Esophagus squamous epithelium (tissue), 4 donors: ENCODE results near the gene CT47A7.

Source experiments
- POLR2A ChIP-seq, 4 donors: fragments of 450-650 bp; IDR thresholded peaks; one replicate each; pipeline ENCODE4 v1.6.1; 2017; ENCODE audit warnings: antibody characterized with exemption in 4 of 4, mild to moderate bottlenecking in 4 of 4, moderate library complexity in 3 of 4
- TF ChIP-seq, protein P1 (sequence below), 6 experiments: fragments of 450-650 bp in 4 of 6; fragments of 200-600 bp in 2 of 6; sonication (generic) in 2 of 6; IDR thresholded peaks; one replicate each; pipeline ENCODE4 v1.5.1; 2016 to 2019; ENCODE audit warnings: antibody characterized with exemption in 6 of 6, mild to moderate bottlenecking in 4 of 6, moderate library complexity in 4 of 6

DNA sequence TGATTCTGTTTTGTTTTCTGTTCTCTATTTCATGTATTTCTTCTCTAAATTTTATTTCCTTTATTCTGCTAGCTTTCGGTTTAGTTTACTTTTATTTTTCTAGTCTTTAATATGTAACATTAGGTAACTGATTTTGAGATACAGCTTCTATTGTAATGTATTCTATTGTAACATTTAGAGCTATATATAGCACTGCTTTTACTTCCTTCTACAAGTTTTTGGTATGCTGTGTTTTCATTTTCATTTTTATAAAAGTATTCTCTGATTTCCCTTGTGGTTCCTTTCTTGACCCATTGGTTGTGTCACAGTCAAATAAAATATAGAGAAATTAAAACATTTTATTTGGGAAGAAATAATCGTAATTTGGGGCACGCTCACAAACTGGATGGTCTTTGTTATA is 43.0 kb upstream of the CT47A7 start:
- TF ChIP-seq POLR2A (IDR thresholded peaks at IDR 0.05) = no peak
- TF ChIP-seq, protein P1, sequence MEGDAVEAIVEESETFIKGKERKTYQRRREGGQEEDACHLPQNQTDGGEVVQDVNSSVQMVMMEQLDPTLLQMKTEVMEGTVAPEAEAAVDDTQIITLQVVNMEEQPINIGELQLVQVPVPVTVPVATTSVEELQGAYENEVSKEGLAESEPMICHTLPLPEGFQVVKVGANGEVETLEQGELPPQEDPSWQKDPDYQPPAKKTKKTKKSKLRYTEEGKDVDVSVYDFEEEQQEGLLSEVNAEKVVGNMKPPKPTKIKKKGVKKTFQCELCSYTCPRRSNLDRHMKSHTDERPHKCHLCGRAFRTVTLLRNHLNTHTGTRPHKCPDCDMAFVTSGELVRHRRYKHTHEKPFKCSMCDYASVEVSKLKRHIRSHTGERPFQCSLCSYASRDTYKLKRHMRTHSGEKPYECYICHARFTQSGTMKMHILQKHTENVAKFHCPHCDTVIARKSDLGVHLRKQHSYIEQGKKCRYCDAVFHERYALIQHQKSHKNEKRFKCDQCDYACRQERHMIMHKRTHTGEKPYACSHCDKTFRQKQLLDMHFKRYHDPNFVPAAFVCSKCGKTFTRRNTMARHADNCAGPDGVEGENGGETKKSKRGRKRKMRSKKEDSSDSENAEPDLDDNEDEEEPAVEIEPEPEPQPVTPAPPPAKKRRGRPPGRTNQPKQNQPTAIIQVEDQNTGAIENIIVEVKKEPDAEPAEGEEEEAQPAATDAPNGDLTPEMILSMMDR (IDR thresholded peaks at IDR 0.05) = no peak
